Progenitor cell of endocrine pancreas (in vitro differentiated cells): Measurements from ENCODE around the gene B3GNT3. TPM values are rescaled to one million over a fixed set of nuclear protein-coding genes. Genes with fewer than 3 reads are reported as not detected.

Source experiments
- DNase-seq: peaks from one replicate; pipeline ENCODE4 v3.0.0; 2021; ENCODE audit warnings: low spot score; ENCODE audit not compliant: unreplicated experiment
- H3K27ac Mint-ChIP-seq: 2 replicates; pipeline ENCODE4 v1.8.0; 2021; ENCODE audit warnings: mild to moderate bottlenecking, moderate library complexity, mixed read lengths
- H3K27me3 Mint-ChIP-seq: 2 replicates; pipeline ENCODE4 v1.8.0; 2021; ENCODE audit warnings: mixed read lengths
- H3K36me3 Mint-ChIP-seq: 2 replicates; pipeline ENCODE4 v1.8.0; 2022; ENCODE audit warnings: mixed read lengths; ENCODE audit not compliant: insufficient read depth
- H3K4me1 Mint-ChIP-seq: 2 replicates; pipeline ENCODE4 v1.8.0; 2021; ENCODE audit warnings: low read depth, mixed read lengths
- H3K4me3 Mint-ChIP-seq: 2 replicates; pipeline ENCODE4 v1.8.0; 2021; ENCODE audit warnings: low read depth, mild to moderate bottlenecking, moderate library complexity, mixed read lengths
- H3K9me3 Mint-ChIP-seq: 2 replicates; pipeline ENCODE4 v1.8.0; 2021; ENCODE audit warnings: low read depth, mixed read lengths
- CTCF ChIP-seq: fragments of 200-600 bp; sonication (generic); IDR thresholded peaks from one replicate; pipeline ENCODE4 v1.5.0; 2021; ENCODE audit warnings: antibody characterized with exemption, mild to moderate bottlenecking; ENCODE audit not compliant: unreplicated experiment
- total RNA-seq: library from RNA; stranded (reverse); gene quantifications from 2 replicates; pipeline ENCODE4 v1.2.1, GENCODE V29; 2021

The B3GNT3 gene
- total RNA-seq, 1 donor from 2014 or later, result not detected

- no peak for DNase-seq
- no peak overlapping the region for H3K4me3 Mint-ChIP-seq
- H3K27ac Mint-ChIP-seq, result no peak overlapping the region
- no peaks in the 10 kb centered on the region for H3K9me3 Mint-ChIP-seq
- H3K27me3 Mint-ChIP-seq, result peaks cover 33% of the 10 kb centered on the region
- TF ChIP-seq CTCF, result no peak
- H3K4me1 Mint-ChIP-seq, result peaks cover 2% of the 10 kb centered on the region
- no peaks in the 10 kb centered on the region for H3K36me3 Mint-ChIP-seq
These were observed 31.6 kb downstream of the B3GNT3 start for GRCh38 chr19:17826508-17827056.

DNA sequence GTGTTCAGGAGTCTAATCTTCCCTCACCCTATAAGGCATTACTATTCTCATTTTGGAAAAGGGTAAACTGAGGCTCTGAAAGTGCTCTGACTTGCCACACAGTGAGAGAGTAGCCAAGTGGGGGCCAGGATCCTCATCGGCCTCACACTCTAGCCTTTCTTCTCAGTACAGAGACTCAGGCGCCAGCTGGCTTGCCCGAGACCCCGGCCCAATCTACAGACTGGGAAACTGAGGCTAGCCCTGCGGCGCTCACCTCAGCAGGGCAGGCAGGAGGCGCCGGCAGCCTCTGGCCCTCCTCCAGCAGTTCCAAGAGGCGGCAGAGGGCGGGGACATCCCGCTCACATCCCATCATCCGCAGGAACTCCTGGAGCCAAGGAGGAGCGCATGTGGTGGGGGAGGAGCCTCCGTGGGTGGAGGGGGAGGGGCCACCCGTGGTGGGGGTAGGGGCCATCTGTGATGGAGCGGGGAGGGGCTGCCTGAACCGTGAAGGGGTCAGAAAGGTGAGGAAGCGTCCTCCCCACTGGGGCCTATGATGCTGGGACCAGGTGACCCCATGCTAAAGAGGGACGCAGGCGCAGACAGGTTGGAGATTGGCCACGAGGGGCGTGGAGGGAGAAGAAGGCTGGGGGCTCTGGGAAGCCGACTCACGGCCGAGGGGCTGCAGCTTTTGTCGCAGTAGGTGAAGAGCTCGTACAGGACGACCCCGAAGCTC is 35.1 kb downstream of the B3GNT3 start:
- peak; percentile 22 for DNase-seq

DNA sequence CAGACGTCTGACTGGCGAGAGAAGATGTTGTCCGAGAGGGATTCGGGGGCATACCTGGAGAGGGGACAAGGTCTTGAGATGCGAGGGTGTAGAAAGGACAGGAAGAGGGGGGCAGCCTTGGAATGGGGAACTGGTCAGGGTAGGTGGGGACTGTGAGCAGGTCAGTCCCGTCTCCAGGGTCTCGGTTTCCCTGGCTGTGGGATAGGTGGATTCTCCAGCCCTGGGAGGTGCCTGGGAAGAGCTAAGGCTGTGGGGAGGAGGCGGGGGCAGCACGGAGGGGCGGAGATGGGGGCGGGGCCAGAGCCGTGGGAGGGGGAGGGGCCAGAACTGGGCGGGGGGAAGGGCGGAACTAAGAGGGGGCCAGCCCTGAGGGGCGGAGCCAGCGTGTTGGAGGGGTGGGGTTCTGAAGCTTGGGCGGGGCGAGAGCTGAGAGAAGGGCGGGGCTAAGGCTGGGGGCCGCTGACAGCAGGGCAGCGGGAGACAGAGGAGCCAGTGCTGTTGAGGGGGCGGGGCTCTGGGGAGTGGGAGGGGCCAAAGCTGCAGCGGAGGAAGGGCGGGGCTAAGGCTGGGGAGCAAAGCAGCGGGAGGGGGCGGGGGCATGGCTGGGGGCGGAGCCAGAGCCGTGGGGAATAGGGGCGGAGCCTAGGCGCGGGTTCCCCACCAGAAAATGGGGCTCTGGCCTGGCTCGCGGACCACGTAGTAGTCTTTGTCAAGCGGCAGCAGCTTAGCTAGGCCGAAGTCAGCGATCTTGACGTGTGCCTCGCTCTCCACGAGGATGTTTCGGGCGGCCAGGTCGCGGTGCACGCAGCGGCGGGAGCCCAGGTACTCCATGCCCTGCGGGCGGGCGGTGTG is 35.9 kb downstream of the B3GNT3 start:
- H3K27ac Mint-ChIP-seq, result peak overlapping the region; percentile 81
- peak; percentile 52 for DNase-seq

More for the DNA sequence above, 35.1 kb downstream of the B3GNT3 start:
- Mint-ChIP-seq H3K36me3 (no peaks in the 10 kb centered on the region), H3K4me1 (peaks cover 2% of the 10 kb centered on the region), H3K27me3 (peaks cover 34% of the 10 kb centered on the region), H3K9me3 (no peaks in the 10 kb centered on the region), H3K27ac (peak overlapping the region; percentile 81), H3K4me3 (peak overlapping the region; percentile 70)
- TF ChIP-seq CTCF, result no peak

DNA sequence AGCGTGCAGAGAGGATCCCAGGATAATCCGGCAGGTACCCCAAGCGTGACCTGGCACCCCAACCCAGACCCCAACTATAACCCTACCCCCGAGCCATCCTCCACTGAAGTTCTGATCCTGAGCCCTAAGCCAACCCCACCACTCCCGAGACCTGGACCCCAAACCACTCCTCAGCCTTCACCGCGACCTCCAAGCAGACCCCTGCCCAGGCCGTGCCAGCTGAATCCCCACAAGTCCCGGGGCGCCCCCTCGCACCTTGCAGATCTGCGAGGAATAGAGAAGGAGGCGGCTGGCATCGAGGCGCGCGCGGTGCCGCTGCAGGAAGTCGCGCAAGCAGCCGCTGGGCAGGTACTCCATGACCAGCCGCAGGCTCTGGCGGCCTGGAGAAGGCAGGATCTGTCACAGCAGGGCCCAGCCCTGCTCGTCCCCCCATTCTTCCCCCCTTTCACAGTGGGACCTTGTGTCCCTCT is 36.5 kb downstream of the B3GNT3 start:
- Mint-ChIP-seq H3K36me3 (no peaks in the 10 kb centered on the region), H3K4me1 (peaks cover 2% of the 10 kb centered on the region), H3K9me3 (no peaks in the 10 kb centered on the region), H3K27ac (no peak overlapping the region), H3K4me3 (peak overlapping the region; percentile 46), H3K27me3 (peaks cover 43% of the 10 kb centered on the region)
- TF ChIP-seq CTCF, result no peak
- DNase-seq, result no peak

More for the DNA sequence above, 35.9 kb downstream of the B3GNT3 start:
- peaks cover 2% of the 10 kb centered on the region for H3K4me1 Mint-ChIP-seq
- TF ChIP-seq CTCF, result no peak
- H3K4me3 Mint-ChIP-seq, result peak overlapping the region; percentile 70
- H3K27me3 Mint-ChIP-seq, result peaks cover 36% of the 10 kb centered on the region
- no peaks in the 10 kb centered on the region for H3K36me3 Mint-ChIP-seq
- no peaks in the 10 kb centered on the region for H3K9me3 Mint-ChIP-seq
